Pulmonary artery endothelial cell (primary cell): ENCODE data around the gene ESYT2. TPM values are rescaled to one million over a fixed set of nuclear protein-coding genes. Genes with fewer than 3 reads are reported as not detected.

Source experiments
- DNase-seq: peaks from one replicate; pipeline ENCODE4 v3.0.0-alpha.2; 2011; ENCODE audit warnings: low read depth, low spot score
- total RNA-seq: library from RNA; depleted of rRNA; stranded (reverse); fragments of >200 nt; gene quantifications from 2 replicates; pipeline ENCODE4 v1.2.3, GENCODE V29; 2014

Gene ESYT2
- total RNA-seq, 1 donor from 2014 or later = 61.3 TPM

GRCh38 chr7:158771213-158771834 lies 58.0 kb downstream of the ESYT2 start:
- no peak for DNase-seq

GRCh38 chr7:158767707-158768106 lies 61.6 kb downstream of the ESYT2 start:
- no peak for DNase-seq

GRCh38 chr7:158766570-158767281 lies 62.6 kb downstream of the ESYT2 start:
- no peak for DNase-seq

- DNase-seq = no peak
These were observed 64.3 kb downstream of the ESYT2 start for GRCh38 chr7:158765020-158765419.

- DNase-seq = no peak
These were observed 65.8 kb downstream of the ESYT2 start for GRCh38 chr7:158763454-158764033.

- DNase-seq = no peak
These were observed 67.4 kb downstream of the ESYT2 start for GRCh38 chr7:158761945-158762344.

GRCh38 chr7:158760936-158761335 lies 68.4 kb downstream of the ESYT2 start:
- no peak for DNase-seq

GRCh38 chr7:158760445-158760764 lies 68.9 kb downstream of the ESYT2 start:
- DNase-seq = no peak

GRCh38 chr7:158759749-158760444 lies 69.4 kb downstream of the ESYT2 start:
- no peak for DNase-seq

GRCh38 chr7:158759245-158759614 lies 70.1 kb downstream of the ESYT2 start:
- DNase-seq = no peak

GRCh38 chr7:158758586-158759244 lies 70.6 kb downstream of the ESYT2 start:
- no peak for DNase-seq

- no peak for DNase-seq
These were observed 71.8 kb downstream of the ESYT2 start for GRCh38 chr7:158757404-158757989.

GRCh38 chr7:158754746-158755444 lies 74.4 kb downstream of the ESYT2 start:
- DNase-seq = no peak

GRCh38 chr7:158753900-158754299 lies 75.4 kb downstream of the ESYT2 start:
- DNase-seq = no peak

GRCh38 chr7:158751751-158752150 lies 77.6 kb downstream of the ESYT2 start:
- DNase-seq = no peak

- DNase-seq = no peak
These were observed 78.1 kb downstream of the ESYT2 start for GRCh38 chr7:158751199-158751598.

- no peak for DNase-seq
These were observed 78.6 kb downstream of the ESYT2 start for GRCh38 chr7:158750702-158751101.

- no peak for DNase-seq
These were observed 79.9 kb downstream of the ESYT2 start for GRCh38 chr7:158749396-158749795.

GRCh38 chr7:158748335-158748734 lies 81.0 kb downstream of the ESYT2 start:
- no peak for DNase-seq

GRCh38 chr7:158747408-158747807 lies 81.9 kb downstream of the ESYT2 start:
- DNase-seq = no peak

GRCh38 chr7:158746957-158747356 lies 82.4 kb downstream of the ESYT2 start:
- DNase-seq = no peak
